Suprapubic skin (tissue), 4 donors: Measurements from ENCODE around the gene DCAF15. TPM values are rescaled to one million over a fixed set of nuclear protein-coding genes. Genes with fewer than 3 reads are reported as not detected.

Experiments
- DNase-seq, 2 donors: peaks; one replicate each; pipeline ENCODE4 v3.0.0-alpha.2; 2019; ENCODE audit warnings: low spot score in 2 of 2
- H3K27ac ChIP-seq: fragments of 200-600 bp; sonication (generic); one replicate; pipeline ENCODE4 v1.5.1; 2019
- H3K27me3 ChIP-seq: fragments of 200-600 bp; sonication (generic); one replicate; pipeline ENCODE4 v1.5.1; 2019
- H3K36me3 ChIP-seq: fragments of 200-600 bp; sonication (generic); one replicate; pipeline ENCODE4 v1.5.1; 2019
- H3K4me1 ChIP-seq: fragments of 200-600 bp; sonication (generic); one replicate; pipeline ENCODE4 v1.5.1; 2019
- H3K4me3 ChIP-seq: fragments of 200-600 bp; sonication (generic); one replicate; pipeline ENCODE4 v1.5.1; 2019; ENCODE audit warnings: mild to moderate bottlenecking
- H3K9me3 ChIP-seq: fragments of 200-600 bp; sonication (generic); one replicate; pipeline ENCODE4 v1.5.1; 2019
- EP300 ChIP-seq: sonication (generic); formaldehyde crosslinking; IDR thresholded peaks from one replicate; pipeline ENCODE4 v1.6.1; 2017; ENCODE audit warnings: antibody characterized with exemption
- POLR2A ChIP-seq, 2 donors: fragments of 450-650 bp; IDR thresholded peaks; one replicate each; pipeline ENCODE4 v1.6.1; 2017; ENCODE audit warnings: antibody characterized with exemption in 2 of 2, mild to moderate bottlenecking in 2 of 2, moderate library complexity in 2 of 2
- POLR2AphosphoS5 ChIP-seq, 3 donors: sonication (generic); formaldehyde crosslinking; IDR thresholded peaks; one replicate each; pipeline ENCODE4 v1.6.1; 2017; ENCODE audit warnings: antibody characterized with exemption in 3 of 3
- WGBS: methylation state at CpG from one replicate; pipeline ENCODE4 v1.1.5; 2018; 5-methylcytosine and 5-hydroxymethylcytosine counted together
- total RNA-seq, 4 donors: library from RNA; depleted of rRNA; stranded (reverse); fragments of >200 nt; gene quantifications; one replicate each; pipeline ENCODE4 v1.1.0, GENCODE V29; 2016
- TF ChIP-seq, protein P1 (sequence below), 2 donors: fragments of 200-600 bp in 1 of 2; fragments of 450-650 bp in 1 of 2; sonication (generic) in 1 of 2; IDR thresholded peaks; one replicate each; pipeline ENCODE4 v1.5.1; 2016 to 2019; ENCODE audit warnings: antibody characterized with exemption in 2 of 2, mild to moderate bottlenecking in 1 of 2, moderate library complexity in 1 of 2

DCAF15 gene
- total RNA-seq, 4 donors from 2014 or later: 38.3 to 52.3 (median 46.2) TPM

DNA sequence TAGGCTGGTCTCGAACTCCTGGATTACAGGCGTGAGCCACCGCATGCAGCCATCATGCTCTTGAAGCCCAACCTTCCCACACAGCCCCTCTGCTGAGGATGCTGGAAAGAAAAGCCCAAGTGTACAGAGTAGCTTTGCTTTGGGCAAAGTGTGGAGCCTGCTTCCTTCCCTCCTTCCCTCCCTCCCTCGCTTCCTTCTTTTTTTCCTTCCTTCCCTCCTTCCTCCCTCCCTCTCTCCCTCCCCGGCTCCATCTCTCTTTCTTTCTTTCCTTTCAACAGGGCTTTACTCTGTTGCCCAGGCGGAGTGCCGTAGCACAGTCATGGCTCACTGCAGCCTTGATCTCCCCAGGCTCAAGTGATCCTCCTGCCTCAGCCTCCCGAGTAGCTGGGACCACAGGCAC lies 43.6 kb upstream of the DCAF15 start:
- Histone ChIP-seq H3K36me3 (peaks cover 25% of the 10 kb centered on the region), H3K27me3 (no peaks in the 10 kb centered on the region), H3K4me1 (peaks cover 17% of the 10 kb centered on the region), H3K4me3 (no peak overlapping the region), H3K9me3 (no peaks in the 10 kb centered on the region), H3K27ac (no peak overlapping the region)
- WGBS: 93% methylated on average over 8 of the region's 8 CpGs
- DNase-seq: no peak
- TF ChIP-seq EP300 (no peak), POLR2A (IDR thresholded peaks at IDR 0.05) (no peak), POLR2AphosphoS5 (IDR thresholded peaks at IDR 0.05) (no peak)
- TF ChIP-seq, protein P1, sequence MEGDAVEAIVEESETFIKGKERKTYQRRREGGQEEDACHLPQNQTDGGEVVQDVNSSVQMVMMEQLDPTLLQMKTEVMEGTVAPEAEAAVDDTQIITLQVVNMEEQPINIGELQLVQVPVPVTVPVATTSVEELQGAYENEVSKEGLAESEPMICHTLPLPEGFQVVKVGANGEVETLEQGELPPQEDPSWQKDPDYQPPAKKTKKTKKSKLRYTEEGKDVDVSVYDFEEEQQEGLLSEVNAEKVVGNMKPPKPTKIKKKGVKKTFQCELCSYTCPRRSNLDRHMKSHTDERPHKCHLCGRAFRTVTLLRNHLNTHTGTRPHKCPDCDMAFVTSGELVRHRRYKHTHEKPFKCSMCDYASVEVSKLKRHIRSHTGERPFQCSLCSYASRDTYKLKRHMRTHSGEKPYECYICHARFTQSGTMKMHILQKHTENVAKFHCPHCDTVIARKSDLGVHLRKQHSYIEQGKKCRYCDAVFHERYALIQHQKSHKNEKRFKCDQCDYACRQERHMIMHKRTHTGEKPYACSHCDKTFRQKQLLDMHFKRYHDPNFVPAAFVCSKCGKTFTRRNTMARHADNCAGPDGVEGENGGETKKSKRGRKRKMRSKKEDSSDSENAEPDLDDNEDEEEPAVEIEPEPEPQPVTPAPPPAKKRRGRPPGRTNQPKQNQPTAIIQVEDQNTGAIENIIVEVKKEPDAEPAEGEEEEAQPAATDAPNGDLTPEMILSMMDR (IDR thresholded peaks at IDR 0.05): no peak

- peaks cover 33% of the 10 kb centered on the region for H3K36me3 ChIP-seq
- DNase-seq: no peak
- H3K4me3 ChIP-seq: no peak overlapping the region
Measured at GRCh38 chr19:13909430-13909829, 42.9 kb upstream of the DCAF15 start.

DNA sequence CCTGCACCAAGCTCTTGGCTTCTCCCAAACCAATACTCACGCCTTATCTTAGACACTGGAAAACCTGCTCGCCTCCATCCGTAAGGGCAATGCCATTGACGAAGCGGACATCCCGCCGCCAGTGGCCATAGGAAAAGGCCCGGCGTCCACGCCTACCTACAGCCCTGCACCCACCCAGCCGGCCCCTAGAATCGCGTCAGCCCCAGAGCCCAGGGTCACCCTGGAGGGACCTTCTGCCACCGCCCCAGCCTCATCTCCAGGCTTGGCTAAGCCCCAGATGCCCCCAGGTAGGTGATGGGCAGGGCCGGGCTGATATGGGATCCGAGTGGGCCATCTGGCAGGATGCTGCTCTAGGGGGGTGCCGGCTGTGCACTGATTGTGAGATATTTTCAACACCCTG lies 39.0 kb upstream of the DCAF15 start:
- WGBS: 91% methylated on average over 10 of the region's 17 CpGs
- no peak for TF ChIP-seq POLR2AphosphoS5 (IDR thresholded peaks at IDR 0.05)
- no peak for TF ChIP-seq POLR2A (IDR thresholded peaks at IDR 0.05)
- TF ChIP-seq, protein P1 (IDR thresholded peaks at IDR 0.05): no peak
- TF ChIP-seq EP300: no peak
- H3K27ac ChIP-seq: no peak overlapping the region
- H3K4me3 ChIP-seq: no peak overlapping the region
- DNase-seq: no peak
- peaks cover 63% of the 10 kb centered on the region for H3K36me3 ChIP-seq
- no peaks in the 10 kb centered on the region for H3K27me3 ChIP-seq
- no peaks in the 10 kb centered on the region for H3K9me3 ChIP-seq
- no peaks in the 10 kb centered on the region for H3K4me1 ChIP-seq

More at GRCh38 chr19:13909430-13909829, 42.9 kb upstream of the DCAF15 start:
- H3K4me1 ChIP-seq: peaks cover 17% of the 10 kb centered on the region
- no peaks in the 10 kb centered on the region for H3K27me3 ChIP-seq
- WGBS: 92% methylated on average over 2 of the region's 2 CpGs
- H3K27ac ChIP-seq: no peak overlapping the region
- H3K9me3 ChIP-seq: no peaks in the 10 kb centered on the region
- TF ChIP-seq POLR2AphosphoS5 (IDR thresholded peaks at IDR 0.05) (no peak), EP300 (no peak), POLR2A (IDR thresholded peaks at IDR 0.05) (no peak)
- TF ChIP-seq, protein P1 (IDR thresholded peaks at IDR 0.05): no peak

DNA sequence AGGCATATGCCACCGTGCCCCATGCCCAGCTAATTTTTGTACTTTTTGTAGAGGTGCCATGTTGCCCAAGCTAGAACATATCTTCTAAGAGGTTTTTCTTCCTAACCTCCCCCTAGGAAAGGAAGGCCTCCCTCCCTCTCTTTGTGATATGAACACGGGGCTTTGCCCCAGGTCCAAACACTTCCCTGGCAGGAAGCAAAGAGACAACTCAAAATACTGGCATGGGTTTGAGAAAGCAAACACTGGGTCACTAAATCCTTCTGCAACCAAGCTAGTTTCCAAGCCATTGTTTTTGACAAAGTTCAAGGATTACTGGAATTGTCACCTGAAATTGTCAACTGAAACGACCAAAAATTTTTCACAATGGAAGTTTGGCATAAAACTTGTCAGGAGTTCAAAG lies 37.5 kb upstream of the DCAF15 start:
- Histone ChIP-seq H3K27ac (no peak overlapping the region), H3K27me3 (no peaks in the 10 kb centered on the region), H3K36me3 (peaks cover 77% of the 10 kb centered on the region), H3K4me1 (no peaks in the 10 kb centered on the region), H3K4me3 (no peak overlapping the region), H3K9me3 (no peaks in the 10 kb centered on the region)
- no peak for DNase-seq
- 82% methylated on average over 3 of the region's 3 CpGs for WGBS
- no peak for TF ChIP-seq POLR2A (IDR thresholded peaks at IDR 0.05)
- TF ChIP-seq, protein P1 (IDR thresholded peaks at IDR 0.05): no peak

GRCh38 chr19:13917888-13918406 lies 34.4 kb upstream of the DCAF15 start:
- Histone ChIP-seq H3K27me3 (no peaks in the 10 kb centered on the region), H3K4me3 (no peak overlapping the region), H3K9me3 (no peaks in the 10 kb centered on the region), H3K27ac (no peak overlapping the region), H3K4me1 (no peaks in the 10 kb centered on the region), H3K36me3 (peaks cover 88% of the 10 kb centered on the region)
- 88% methylated on average over 14 of the region's 14 CpGs for WGBS
- no peak for DNase-seq
- TF ChIP-seq EP300: no peak
- TF ChIP-seq, protein P1 (IDR thresholded peaks at IDR 0.05): no peak
- no peak for TF ChIP-seq POLR2AphosphoS5 (IDR thresholded peaks at IDR 0.05)
- TF ChIP-seq POLR2A (IDR thresholded peaks at IDR 0.05): no peak
